GM19463 (cell line): ENCODE results near the gene ATF4.

Experiments used
- ATAC-seq: cut with Tn5 transposase; IDR thresholded peaks from one replicate; pipeline ENCODE4 v1.9.1; 2021; ENCODE audit warnings: mild to moderate bottlenecking, moderate library complexity; ENCODE audit not compliant: unreplicated experiment

The ATF4 gene

DNA sequence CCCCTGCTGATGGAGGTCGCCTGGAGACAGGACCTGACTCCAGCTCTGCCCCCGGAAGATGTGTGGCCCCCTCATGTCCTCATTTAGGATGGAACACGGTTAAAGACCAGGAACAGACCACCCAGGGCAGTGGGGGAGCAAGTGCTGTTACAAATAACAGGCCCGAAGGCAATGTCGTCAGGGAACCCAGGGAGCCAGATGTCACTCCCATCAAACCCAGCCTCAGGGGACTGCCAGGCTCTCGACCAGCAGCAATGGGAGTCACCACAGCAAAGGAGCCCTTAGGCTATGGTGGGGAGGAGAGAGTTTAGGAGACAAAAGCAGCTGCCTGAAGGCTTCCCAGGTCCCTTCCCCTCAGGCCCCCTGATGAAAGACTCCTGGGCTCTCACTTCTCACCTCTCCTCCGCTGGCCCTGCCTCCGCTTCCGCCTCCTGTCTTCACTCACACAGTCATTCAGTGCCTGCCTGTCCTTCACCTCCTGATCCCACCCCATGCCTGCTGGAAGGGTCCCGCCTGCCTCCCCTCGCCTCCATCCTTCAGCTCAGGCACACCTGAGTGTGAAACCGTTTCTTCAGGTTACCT, 7.8 kb downstream of the ATF4 start:
- ATAC-seq = no peak

DNA sequence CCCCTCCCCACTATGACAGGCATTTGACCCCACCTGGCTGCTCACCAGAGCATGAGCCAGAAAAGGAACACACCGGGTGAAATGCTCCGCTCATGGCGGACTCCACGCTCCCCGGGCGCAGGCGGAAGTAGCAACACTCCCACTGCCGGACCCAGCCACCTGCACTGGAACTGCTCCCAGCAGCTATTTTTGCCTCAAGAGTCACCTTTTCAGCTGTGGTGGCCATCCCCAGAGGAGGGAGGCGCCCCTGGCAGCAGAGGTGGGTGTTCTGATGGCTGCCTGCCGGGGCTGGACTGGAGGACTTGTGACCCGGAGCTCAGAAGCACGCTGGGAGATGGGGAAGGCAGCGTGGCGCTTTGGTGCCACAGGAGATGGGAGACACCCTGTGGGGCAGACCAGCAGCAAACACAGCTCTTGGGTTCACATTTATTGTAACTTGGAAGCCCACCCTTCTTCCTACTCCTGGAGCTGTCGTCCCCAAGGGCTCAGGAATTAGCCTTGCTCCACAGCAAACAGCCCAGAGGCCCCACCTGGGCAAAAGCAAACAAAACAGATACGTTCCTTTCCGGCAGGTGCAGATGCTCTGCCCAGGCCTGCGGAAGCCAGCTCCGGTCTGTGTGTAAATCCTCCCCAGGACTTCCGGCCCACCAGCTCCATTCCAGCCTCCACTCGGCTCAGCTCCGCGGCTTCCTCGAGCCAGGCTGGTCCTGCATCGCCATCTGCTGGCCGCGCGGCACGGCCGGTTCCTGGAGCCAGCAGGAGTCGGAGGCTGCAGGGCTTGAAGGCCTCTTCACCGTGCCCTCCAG, 8.5 kb downstream of the ATF4 start:
- ATAC-seq = peak; percentile 21

DNA sequence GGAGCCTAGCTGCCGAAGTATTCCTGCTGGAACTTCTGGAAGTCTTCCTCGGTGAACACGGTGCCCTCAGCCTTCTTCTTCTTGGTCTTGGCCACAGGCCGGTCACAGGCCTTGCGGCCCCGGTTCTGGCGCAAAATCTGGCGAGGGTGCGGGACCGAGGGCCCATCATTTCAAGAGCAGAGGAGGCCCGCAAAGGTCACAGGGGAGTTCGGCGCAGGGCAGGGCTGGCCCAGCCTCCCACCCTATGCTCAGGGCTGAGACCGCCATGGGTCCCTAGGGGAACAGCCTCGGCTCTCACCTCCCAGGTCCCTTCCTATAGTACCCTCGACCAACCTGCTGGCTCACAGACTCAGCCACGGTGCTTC, 9.1 kb downstream of the ATF4 start:
- ATAC-seq = no peak

DNA sequence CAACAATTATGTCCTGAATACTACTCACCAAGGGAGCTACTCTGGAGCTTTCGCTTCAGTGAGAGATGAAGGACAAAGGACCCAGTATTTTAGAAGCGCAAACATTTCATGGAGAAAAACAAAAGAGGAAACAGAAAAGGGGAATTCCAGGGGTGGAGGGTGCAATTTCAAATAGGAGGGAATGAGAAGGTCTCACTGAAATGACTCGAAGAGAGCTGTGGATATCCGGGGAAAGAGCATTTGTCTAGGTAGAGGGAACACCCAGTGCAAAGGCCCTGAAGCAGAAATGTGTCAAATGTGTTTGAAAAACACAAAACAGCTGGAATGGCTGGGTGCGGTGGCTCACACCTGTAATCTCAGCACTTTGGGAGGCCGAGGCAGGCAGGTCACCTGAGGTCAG, 9.8 kb downstream of the ATF4 start:
- no peak for ATAC-seq

DNA sequence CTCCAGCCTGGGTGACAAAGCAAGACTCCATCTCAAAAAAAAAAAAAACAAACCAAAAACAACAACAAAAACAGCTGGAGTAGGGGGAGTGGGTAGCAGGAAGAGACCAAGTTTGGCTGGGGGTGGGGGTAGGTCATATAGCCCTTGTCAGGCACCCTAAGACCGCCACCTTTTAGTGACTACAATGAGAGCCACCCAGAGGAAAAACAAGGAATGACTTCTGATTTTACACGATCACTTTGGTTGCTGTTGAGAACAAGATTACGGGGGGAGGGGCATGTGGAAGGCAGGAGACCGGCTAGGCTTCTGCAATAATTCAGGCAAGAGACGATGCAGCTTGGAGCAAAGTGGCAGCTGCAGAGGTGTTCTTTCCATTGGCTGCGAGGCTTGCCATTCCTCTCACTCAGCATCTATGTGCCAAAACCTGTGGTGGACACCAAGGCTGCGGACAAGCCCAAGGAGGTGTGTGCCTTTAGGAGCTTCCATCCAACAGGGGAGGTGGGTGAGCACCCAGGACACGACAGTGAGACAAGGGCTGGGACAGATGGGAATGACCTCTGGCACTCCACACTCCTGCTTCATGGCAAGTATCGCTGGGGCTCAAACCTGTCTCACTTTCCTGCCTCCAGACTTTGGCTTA, 10.4 kb downstream of the ATF4 start:
- ATAC-seq = no peak

DNA sequence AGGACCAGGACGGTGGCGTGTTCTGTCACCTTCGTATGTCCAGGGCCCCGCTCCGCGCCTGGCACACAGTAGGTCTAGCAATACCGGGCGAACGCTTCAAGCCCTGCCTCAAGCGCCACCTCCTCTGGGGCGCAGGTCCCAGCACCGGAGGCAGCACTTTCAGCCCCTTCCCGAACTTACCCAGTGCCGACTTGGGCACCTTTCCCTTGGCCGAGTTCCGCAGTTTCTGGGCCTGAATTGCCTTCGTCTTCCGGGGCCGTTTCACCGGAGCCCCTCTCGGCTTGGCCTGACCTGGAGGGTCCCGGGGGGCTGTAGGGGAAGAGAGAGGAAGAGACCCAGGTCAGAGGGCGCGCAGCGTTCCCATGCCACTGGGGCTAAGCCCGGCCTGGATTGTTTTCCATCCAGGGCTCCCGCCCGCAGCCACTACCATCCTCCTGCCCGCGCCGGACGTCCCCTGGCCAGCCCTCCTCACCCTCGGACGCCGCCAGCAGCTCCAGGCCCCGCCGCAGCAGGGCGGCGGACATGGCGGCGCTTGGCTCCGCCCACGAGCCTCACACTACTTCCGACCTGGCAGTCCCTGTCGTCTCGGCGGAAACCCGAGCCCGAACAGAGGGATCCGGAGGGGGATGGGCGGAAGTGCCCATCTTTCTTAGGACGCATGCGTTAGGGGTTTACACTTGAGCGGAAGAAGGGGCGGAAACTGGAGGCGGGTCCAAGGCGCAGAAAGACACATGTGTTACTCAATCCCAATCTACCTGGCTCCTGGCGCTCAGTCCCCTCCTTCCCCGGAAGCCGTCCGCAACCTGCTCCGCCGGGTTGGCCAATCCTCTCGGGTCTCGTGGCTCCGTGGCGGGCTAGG, 12.1 kb downstream of the ATF4 start, which contains the start of gene RPS19BP1:
Gene RPS19BP1 (minus strand): TSS at position 534 of the 859 bp plus-strand sequence. CDS start 10 bp downstream, at position 524.
- ATAC-seq = peak; percentile 78

DNA sequence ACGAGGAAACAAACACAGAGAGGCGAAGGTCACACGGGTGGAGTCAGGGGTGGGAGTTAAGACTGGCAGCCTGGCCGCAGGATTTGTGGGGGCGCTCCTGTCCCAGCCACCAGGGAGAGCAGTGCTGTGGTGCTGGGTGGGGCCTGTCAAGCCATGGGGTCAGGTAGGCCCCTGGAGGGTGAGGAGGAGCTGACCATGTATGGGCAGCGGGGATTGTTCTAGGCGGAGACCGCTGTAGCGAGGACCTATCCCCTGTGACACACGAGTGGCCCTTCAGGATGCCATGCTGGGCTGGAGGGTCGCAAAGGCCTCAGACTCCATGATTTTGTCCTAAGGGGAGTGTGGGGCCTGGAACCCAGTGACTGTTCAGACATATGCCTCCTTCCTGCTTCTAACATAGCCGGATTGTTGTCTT, 13.7 kb downstream of the ATF4 start:
- ATAC-seq = no peak

DNA sequence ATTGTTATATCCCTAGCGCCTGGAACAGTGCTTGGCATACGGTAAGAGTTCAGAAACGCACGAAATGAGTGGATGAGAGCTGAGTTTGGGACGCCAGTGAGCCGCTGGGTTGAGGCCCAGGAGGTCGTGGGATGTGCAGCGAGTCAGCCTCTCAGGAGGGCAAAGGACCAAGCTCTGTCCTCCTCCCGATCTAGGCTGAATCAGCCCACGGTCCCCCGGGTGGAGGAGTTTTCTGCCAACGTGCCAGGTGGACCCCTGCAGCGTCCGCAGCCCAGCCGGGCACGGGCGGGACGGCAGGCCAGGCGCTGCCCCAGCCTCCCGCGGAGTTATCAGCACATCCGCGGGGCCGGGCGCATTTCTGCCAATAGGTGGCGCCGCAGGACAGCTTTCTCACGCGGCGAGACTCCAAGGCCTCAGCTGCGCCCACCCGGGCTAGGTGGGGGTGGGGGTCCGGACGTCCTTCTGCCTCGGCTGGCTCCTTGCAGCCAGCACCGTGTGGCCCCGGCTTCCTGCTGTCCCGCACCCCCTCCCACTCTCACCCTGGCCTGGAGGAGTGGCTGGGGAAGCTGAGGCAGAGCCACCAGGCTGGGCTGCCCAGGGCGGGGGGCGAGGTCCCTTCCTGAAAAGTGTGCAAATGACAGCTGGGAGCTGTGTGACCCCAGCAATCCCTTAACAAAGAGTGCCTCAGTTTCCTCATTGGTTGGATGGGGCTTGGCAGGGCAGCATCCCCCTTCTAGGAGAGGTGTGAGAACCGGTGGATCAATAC, 14.4 kb downstream of the ATF4 start:
- ATAC-seq = no peak

DNA sequence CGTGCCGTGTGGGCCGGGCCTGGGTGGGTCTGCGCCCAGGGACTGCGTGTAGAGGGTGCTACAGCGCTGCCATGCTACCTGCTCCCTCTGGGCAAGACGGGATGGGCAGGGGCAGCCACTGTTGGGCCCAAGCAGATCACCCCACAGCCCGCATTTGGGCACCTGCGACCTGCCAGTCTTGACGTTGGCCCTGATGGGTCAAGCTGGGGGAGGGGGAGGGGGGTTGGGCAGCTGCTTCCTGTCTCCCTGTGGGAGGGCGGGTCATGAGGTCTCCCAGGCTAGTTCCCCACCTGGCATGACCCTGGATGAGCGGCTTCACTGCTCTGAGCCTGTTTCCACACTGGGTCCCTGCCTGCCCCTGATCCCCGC, 15.0 kb downstream of the ATF4 start:
- ATAC-seq = no peak

DNA sequence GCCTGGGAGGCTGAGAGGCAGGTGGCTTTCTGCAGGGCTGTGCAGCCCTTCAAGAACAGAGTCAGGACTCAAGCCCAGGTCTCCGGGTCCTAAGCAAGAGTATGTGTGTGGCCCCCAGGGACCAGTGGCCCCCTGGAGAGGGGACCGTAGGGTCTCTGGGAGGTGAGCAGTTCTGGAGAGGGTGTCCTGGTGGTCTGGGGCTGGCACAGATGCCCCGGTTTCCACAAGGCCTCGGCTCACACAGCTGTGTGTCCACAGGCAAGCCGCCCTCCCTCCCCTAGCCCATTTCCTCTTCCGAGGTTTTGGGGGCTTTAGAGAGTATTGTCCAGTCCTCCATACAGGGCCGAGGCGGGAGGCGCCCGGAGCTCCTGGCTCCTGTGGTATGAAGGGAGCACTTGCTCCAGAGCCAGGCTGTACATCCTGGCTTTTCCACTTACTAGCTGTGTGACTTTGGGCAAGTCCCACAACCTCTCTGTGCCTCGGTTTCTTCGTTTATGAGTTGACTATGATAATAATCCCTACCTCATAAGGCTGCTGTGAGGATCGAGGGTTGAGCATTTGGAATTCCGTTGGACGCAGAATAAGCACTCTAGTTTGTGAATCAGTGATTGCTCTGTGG, 15.6 kb downstream of the ATF4 start:
- ATAC-seq = no peak

DNA sequence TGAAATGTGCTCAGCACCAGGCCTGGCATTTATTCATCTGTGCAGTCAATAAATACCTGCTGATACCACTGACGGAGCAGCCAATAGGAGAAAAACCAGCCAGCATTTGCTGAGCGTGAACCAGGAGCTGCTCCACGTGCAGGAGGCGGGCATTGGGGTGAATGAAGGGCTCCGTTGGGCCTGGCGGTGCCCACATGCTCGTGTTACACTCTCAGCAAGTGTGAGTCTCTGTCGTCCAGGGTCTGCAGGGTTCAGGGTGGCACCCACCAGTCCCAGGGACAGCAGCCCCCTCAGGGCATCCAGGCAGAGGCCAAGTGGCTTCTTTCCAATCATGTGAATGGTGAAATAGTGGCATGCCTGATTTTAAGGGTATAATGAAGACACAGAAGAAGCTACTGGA, 16.3 kb downstream of the ATF4 start:
- ATAC-seq = no peak

DNA sequence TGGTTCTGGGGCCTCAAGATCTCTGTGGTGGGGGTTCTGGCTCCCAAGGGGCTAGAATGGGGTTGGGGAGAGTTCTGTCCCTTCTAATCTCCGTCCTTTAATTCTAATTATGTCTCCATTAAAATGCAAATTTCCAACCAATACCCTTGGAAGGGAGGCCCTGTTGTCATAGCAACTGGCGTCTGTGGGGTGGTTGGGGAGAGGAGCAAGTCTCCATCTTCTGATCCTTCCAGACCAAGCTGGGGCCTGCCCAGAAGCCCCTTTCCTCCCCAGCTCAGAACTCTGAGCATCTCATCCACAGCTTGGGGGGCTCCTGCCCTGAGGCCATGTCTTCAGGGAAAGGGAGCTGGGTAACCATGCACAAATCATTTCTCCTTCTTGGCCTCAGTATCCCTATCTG, 17.6 kb downstream of the ATF4 start:
- ATAC-seq = no peak

DNA sequence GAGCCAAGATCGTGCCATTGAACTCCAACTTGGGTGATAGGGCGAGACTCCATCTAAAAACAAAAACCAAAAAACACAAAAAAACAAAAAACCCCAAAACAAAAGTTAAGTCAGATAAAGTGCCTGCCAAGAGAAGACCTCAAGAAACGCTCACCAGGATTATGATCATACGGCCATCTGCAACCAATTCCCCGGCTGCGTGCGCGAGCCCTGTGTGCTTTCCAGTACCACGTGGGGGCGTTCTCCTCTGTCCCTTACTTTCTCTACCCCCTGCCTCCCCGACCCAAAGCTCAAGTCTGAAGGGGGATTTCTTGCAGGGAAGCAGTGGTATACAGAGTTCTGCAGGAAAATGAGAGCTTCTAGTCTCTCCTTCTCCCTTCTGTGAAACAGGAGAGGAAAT, 22.7 kb downstream of the ATF4 start:
- no peak for ATAC-seq

DNA sequence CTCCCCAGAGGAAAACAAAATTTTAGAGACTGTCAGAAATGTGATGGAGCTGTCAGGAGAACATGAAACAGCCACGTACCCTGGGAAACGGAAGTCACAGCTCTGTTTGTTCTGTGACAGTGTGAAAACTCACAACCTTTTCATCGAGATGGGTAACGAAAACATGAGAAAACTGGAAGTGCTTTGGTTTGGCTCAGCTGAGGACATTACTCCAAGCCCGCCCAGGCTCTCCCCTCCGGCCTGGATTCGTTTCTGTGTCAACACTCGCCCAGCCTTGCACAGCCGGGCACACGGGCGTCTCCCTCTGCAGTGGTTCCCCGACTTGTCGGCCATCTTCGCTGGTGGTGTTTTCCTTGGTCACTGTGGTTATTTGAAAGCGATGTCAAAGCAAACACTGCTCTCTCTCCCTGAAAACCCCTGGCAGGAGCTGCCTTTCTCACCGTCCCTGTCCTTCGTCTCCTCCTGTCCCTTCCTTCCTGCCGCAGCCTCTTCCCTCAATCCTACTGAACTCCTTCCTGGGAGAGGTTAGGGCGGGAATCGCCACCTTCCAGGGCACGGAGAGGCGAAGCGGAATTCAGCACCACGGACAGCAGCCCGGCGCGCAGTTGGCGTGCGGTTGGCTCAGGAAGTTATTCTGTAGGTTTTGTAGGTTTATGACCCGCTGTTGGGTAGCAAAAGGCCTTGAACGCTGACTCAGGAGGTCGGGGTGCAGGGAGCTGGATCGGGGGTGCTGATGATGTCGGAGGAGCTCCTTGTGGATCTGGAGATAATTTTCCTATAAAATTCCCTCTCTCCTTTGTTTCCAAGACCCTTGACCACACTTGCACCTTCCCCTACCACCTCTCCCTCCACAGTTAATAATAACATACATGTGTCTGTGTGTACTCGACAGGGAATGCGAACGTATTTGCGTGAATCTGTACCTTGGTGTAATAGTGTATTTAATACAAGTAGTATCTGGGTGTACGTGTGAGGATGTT, 25.3 kb downstream of the ATF4 start:
- ATAC-seq = no peak

DNA sequence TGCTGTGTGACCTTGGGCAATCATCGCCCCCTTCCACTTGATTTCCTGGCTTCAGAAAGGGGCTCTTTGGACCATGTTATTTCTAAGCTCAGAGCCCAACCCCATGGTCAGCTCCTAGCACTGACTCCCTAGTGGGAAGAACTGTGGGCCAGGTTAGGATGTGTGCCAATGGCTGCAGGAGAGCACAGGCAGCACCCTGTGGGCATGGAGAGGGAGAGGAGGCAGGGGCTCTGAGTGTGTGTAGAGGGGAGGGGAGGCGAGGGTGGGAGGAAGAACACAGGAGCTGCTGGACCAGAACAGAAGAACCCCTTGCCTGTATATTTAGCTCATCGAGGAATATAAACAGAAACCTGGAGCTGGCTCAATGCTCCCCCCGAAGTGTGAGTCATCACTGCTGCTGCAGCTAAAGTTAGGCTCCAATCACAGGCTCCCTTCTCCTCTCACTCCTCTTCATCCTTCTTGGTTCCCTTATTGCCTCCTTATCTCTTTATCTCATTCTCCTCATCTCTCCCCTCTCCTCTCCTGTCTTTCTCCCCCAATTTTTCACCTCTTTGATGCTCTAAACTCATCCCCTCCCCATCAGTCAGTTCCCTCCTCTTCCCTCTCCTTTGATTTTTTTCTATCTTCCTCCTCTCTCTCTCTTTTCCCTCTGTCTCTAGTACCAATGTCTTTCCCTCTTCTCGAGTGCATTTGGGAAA, 26.7 kb downstream of the ATF4 start:
- no peak for ATAC-seq

DNA sequence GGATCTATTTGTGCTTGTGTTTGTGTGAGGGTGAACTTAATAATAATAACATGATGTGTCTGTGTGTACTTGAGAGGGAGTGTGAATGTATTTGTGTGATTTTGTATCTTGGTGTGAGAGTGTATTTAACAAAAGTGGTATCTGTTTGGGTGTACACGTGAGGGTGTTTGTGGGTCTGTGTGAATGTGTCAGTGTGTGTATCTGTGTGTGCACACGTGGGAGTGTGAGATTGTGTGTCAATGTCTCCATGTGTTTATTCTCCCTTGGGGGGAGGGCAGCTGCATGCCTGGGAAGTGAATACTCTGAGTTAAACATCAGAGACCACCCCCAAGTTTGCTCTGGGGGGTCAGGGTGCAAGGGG, 27.2 kb downstream of the ATF4 start:
- no peak for ATAC-seq

DNA sequence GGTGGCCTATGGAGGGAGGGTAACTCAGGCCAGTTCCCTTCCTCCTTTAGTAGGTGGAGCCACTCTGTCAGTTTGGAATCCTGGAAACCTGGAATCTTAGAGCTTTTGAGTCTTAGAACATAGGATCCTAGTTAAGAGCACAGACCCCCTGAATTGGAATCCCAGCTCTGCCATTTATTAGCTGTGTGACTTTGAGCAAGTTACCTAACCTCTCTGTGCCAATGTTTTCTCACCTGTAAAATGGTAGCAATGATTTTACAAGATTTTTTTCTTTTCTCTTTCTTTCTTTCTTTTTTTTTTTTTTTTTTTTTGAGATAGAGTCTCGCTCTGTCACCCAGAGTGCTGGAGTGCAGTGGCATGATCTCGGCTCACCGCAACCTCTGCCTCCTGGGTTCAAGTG, 33.1 kb downstream of the ATF4 start:
- no peak for ATAC-seq

DNA sequence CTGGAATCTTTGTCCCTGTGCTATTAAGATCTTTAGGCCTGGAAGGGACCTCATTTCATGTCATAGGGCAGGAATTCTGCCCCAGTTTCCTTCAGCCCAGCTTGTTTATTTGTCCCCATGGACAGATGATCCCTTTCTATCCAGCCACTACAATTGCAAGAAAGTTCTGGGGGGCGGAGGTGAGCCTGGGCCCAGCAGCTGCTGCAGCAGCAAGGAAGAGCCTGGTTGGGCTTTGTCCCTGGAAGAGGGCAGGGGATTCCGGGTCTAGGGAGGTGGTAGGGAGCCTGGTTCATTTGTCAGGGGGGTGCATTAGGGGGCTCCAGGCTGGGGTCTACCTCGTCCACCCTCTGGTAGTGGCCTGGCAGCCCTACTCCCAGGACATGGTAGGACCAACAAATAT, 33.8 kb downstream of the ATF4 start:
- no peak for ATAC-seq
